Lower lobe of right lung (tissue), 2 donors: Measurements from ENCODE around the gene DOC2A. TPM values are rescaled to one million over a fixed set of nuclear protein-coding genes. Genes with fewer than 3 reads are reported as not detected.
"Not testable (repeated sequence)": the region's sequence is repeated elsewhere in the genome, so short reads cannot be mapped to it uniquely, and the experiment has no call there.

Experiments
- ATAC-seq, 2 donors: fragments of 200-7000 bp; cut with Tn5 transposase; one replicate each; pipeline ENCODE4 v1.9.1; 2020 to 2022; ENCODE audit warnings: mild to moderate bottlenecking in 2 of 2, moderate library complexity in 2 of 2
- DNase-seq: peaks from one replicate; pipeline ENCODE4 v3.0.0-alpha.2; 2020
- H3K27ac ChIP-seq: fragments of 200-600 bp; one replicate; pipeline ENCODE4 v1.8.0; 2022
- H3K27me3 ChIP-seq: fragments of 200-600 bp; one replicate; pipeline ENCODE4 v1.8.0; 2022; ENCODE audit warnings: low read depth
- H3K36me3 ChIP-seq: fragments of 200-600 bp; one replicate; pipeline ENCODE4 v1.8.0; 2022; ENCODE audit warnings: mild to moderate bottlenecking
- H3K4me1 ChIP-seq: fragments of 200-600 bp; one replicate; pipeline ENCODE4 v1.8.0; 2022
- H3K4me3 ChIP-seq: fragments of 200-600 bp; one replicate; pipeline ENCODE4 v1.8.0; 2022; ENCODE audit warnings: mild to moderate bottlenecking
- H3K9me3 ChIP-seq: fragments of 200-600 bp; one replicate; pipeline ENCODE4 v1.8.0; 2022
- intact Hi-C: fragments of 100-400 bp; cut with DNase I; formaldehyde crosslinking; loops from one replicate; pipeline ENCODE4 v1.11.0; 2022
- total RNA-seq: library from RNA; stranded (reverse); fragmentation: NEBNext Ultra II Directional; extraction: Animal tissue kit (Norgen Biotek cat#: 25700); gene quantifications from one replicate; pipeline ENCODE4 v1.2.1, GENCODE V29; 2021
- TF ChIP-seq, protein P1 (sequence below): fragments of 200-600 bp; IDR thresholded peaks from one replicate; pipeline ENCODE4 v1.8.0; 2022; ENCODE audit warnings: antibody characterized with exemption, mild to moderate bottlenecking
- donor health status: DM: no; HTN: yes; CAD: no; lungs with severe emphysema.

DOC2A gene
- total RNA-seq, 1 donor from 2014 or later, result 6.4 TPM

DNA sequence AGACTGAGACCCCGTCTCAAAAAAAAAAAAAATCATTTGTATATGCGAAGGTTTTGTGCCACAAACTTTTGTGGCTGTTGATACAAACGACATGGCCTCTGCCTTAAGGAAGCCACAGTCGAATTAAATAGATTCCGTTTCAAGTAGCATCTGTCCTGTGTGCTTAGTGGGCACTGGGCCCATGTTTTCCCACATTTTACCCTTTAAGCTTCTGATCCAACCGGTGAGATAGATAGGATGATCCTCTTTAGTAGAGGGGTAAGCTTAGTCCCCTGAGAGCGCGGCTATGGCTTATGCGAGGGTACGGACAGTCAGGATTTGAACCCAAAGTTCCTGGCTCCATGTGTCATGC lies 49.7 kb downstream of the DOC2A start:
- DNase-seq, result no peak

DNA sequence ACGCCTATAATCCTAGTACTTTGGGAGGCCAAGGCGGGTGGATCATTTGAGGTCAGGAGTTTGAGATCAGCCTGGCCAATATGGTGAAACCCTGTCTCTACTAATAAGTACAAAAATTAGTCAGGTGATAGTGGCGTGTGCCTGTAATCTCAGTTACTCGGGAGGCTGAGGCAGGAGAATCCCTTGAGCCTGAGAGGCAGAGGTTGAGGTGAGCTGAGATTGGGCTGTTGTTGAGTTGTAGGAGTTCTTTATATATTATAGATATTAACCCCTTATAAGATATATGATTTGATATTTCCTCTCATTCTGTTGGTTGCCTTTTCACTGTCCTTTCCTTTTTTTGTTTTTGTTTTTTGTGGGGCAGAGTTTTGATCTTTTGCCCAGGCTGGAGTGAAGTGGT lies 51.0 kb downstream of the DOC2A start:
- H3K4me1 ChIP-seq, result peaks cover 18% of the 10 kb centered on the region
- H3K4me3 ChIP-seq, intact Hi-C loops, ATAC-seq, H3K9me3 ChIP-seq, H3K27ac ChIP-seq, H3K36me3 ChIP-seq, DNase-seq, H3K27me3 ChIP-seq: not testable (repeated sequence)

More for the DNA sequence above, 49.7 kb downstream of the DOC2A start:
- TF ChIP-seq, protein P1, sequence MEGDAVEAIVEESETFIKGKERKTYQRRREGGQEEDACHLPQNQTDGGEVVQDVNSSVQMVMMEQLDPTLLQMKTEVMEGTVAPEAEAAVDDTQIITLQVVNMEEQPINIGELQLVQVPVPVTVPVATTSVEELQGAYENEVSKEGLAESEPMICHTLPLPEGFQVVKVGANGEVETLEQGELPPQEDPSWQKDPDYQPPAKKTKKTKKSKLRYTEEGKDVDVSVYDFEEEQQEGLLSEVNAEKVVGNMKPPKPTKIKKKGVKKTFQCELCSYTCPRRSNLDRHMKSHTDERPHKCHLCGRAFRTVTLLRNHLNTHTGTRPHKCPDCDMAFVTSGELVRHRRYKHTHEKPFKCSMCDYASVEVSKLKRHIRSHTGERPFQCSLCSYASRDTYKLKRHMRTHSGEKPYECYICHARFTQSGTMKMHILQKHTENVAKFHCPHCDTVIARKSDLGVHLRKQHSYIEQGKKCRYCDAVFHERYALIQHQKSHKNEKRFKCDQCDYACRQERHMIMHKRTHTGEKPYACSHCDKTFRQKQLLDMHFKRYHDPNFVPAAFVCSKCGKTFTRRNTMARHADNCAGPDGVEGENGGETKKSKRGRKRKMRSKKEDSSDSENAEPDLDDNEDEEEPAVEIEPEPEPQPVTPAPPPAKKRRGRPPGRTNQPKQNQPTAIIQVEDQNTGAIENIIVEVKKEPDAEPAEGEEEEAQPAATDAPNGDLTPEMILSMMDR, result no peak
- peaks cover 18% of the 10 kb centered on the region for H3K4me1 ChIP-seq
- H3K27ac ChIP-seq, result peak overlapping the region; percentile 90
- no peaks in the 10 kb centered on the region for H3K9me3 ChIP-seq
- H3K4me3 ChIP-seq, result peak overlapping the region; percentile 64
- no peak for ATAC-seq
- intact Hi-C loops, result no loop called here
- H3K27me3 ChIP-seq, result no peaks in the 10 kb centered on the region
- H3K36me3 ChIP-seq, result no peaks in the 10 kb centered on the region

DNA sequence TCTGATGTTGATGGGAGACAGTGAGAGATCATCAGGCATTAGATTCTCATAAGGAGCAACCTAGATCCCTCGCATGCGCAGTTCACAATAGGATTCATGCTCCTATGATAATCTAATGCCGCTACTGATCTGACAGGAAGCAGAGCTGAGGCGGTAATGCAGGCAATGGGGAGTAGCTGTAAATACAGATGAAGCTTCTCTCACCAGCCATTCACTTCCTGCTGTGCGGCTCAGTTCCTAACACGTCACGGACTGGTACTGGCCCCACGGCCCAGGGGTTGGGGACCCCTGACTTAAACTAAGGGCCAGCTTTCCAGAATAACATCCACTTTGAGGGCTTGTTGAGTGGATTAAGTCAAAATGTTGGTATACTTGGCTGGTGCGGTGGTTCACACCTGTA lies 51.5 kb downstream of the DOC2A start:
- ATAC-seq (no peak), DNase-seq (no peak)
- intact Hi-C loops, result no loop called here
- no peak overlapping the region for H3K27ac ChIP-seq
- no peaks in the 10 kb centered on the region for H3K27me3 ChIP-seq
- TF ChIP-seq, protein P1, result no peak
- H3K4me1 ChIP-seq, result peaks cover 18% of the 10 kb centered on the region
- H3K36me3 ChIP-seq, result no peaks in the 10 kb centered on the region
- H3K9me3 ChIP-seq, result no peaks in the 10 kb centered on the region
- H3K4me3 ChIP-seq, result no peak overlapping the region

DNA sequence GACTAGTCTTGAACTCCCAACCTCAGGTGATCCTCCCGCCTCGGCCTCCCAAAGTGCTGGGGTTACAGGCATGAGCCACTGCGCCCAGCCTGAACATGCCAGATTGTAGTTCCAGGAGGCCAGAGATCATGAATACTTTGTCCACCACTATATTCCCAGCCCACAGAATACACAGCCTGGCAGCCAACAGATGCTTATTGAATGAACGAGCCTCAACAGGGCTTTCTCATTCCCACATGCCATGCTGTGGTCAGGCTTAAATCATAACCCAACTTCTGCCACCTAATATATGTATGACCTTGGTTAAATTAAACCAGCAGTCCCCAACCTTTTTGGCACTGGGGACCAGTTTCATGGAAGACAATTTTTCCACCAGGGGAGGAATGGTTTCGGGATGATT lies 52.1 kb downstream of the DOC2A start:
- no peak overlapping the region for H3K4me3 ChIP-seq
- no peaks in the 10 kb centered on the region for H3K36me3 ChIP-seq
- DNase-seq, result no peak
- no peak for ATAC-seq
- TF ChIP-seq, protein P1, result no peak
- no peaks in the 10 kb centered on the region for H3K27me3 ChIP-seq
- H3K27ac ChIP-seq, result no peak overlapping the region
- peaks cover 18% of the 10 kb centered on the region for H3K4me1 ChIP-seq
- intact Hi-C loops, result no loop called here
- no peaks in the 10 kb centered on the region for H3K9me3 ChIP-seq

Other genes starting within 250 kb of the DOC2A start
- gene ZG16, start 232.8 kb downstream of the DOC2A start, total RNA-seq, result not detected
- 21.8 TPM for gene KIF22, start 220.3 kb downstream of the DOC2A start, total RNA-seq
- 169 TPM for gene MAZ, start 204.5 kb downstream of the DOC2A start, total RNA-seq
- gene PRRT2, start 198.8 kb downstream of the DOC2A start, total RNA-seq, result 3.2 TPM
- 18.1 TPM for gene PAGR1, start 194.9 kb downstream of the DOC2A start, total RNA-seq
- 248 TPM for gene MVP, start 190.6 kb downstream of the DOC2A start, total RNA-seq
- gene CDIPT, start 147.8 kb downstream of the DOC2A start, total RNA-seq, result 75.4 TPM
- 10.7 TPM for gene SEZ6L2, start 111.5 kb downstream of the DOC2A start, total RNA-seq
- gene ASPHD1, start 110.5 kb downstream of the DOC2A start, total RNA-seq, result 1.6 TPM
- 22.3 TPM for gene KCTD13, start 84.8 kb downstream of the DOC2A start, total RNA-seq
- gene TMEM219, start 48.9 kb downstream of the DOC2A start, total RNA-seq, result 148 TPM
- 66.2 TPM for gene TAOK2, start 37.2 kb downstream of the DOC2A start, total RNA-seq
- gene HIRIP3, start 15.4 kb downstream of the DOC2A start, total RNA-seq, result 22.1 TPM
- gene INO80E, start 14.8 kb downstream of the DOC2A start, total RNA-seq, result 58.4 TPM
- not detected for gene C16orf92, start 12.2 kb upstream of the DOC2A start, total RNA-seq
- not detected for gene TLCD3B, start 20.2 kb upstream of the DOC2A start, total RNA-seq
- 733 TPM for gene ALDOA, start 54.7 kb upstream of the DOC2A start, total RNA-seq
- gene PPP4C, start 65.0 kb upstream of the DOC2A start, total RNA-seq, result 68.9 TPM
- gene TBX6, start 80.9 kb upstream of the DOC2A start, total RNA-seq, result 1.6 TPM
- gene YPEL3, start 85.2 kb upstream of the DOC2A start, total RNA-seq, result 113 TPM
- 14.4 TPM for gene GDPD3, start 102.5 kb upstream of the DOC2A start, total RNA-seq
- 84.6 TPM for gene MAPK3, start 112.2 kb upstream of the DOC2A start, total RNA-seq
- gene CORO1A, start 172.6 kb upstream of the DOC2A start, total RNA-seq, result 76.3 TPM
- 51.7 TPM for gene BOLA2B, start 182.6 kb upstream of the DOC2A start, total RNA-seq
- 28.6 TPM for gene SLX1A, start 182.8 kb upstream of the DOC2A start, total RNA-seq
- gene SULT1A3, start 188.2 kb upstream of the DOC2A start, total RNA-seq, result 23.1 TPM
- 27.6 TPM for gene NPIPB13, start 237.5 kb upstream of the DOC2A start, total RNA-seq